CD14-positive monocyte (primary cell): Measurements from ENCODE around the gene EPHA6. TPM values are rescaled to one million over a fixed set of nuclear protein-coding genes. Genes with fewer than 3 reads are reported as not detected.

Experiments used
- DNase-seq, 3 donors: peaks; one replicate each; pipeline ENCODE4 v3.0.0-alpha.2; 2011 to 2022
- H2AFZ ChIP-seq: 2 replicates; pipeline ENCODE4 v1.6.0; 2012; ENCODE audit warnings: mild to moderate bottlenecking, low read depth, low read length, inconsistent platforms; ENCODE audit not compliant: insufficient read depth, poor library complexity, severe bottlenecking
- H3K27ac ChIP-seq, 2 donors: 1 replicate in 1 of 2; 2 replicates in 1 of 2; pipeline ENCODE4 v1.5.1; 2012 to 2013; ENCODE audit warnings: low read length in 2 of 2, control low read depth in 1 of 2, inconsistent platforms in 1 of 2, low read depth in 1 of 2, mild to moderate bottlenecking in 1 of 2
- H3K27me3 ChIP-seq, 2 donors: one replicate each; pipeline versions ENCODE4 v1.6.0 to v1.6.1; 2011 to 2013; ENCODE audit warnings: low read length in 2 of 2; ENCODE audit not compliant: control insufficient read depth in 2 of 2, insufficient read depth in 2 of 2
- H3K36me3 ChIP-seq, 2 donors: replicated peaks in 1 of 2; 1 replicate in 1 of 2; 2 replicates in 1 of 2; pipeline versions ENCODE4 v1.5.1 to v1.6.1; 2012 to 2013; ENCODE audit warnings: low read length in 2 of 2, control low read depth in 1 of 2, inconsistent platforms in 1 of 2, mild to moderate bottlenecking in 1 of 2; ENCODE audit not compliant: insufficient read depth in 2 of 2, control insufficient read depth in 1 of 2
- H3K4me1 ChIP-seq, 2 donors: 1 replicate in 1 of 2; 2 replicates in 1 of 2; pipeline versions ENCODE4 v1.5.1 to v1.6.1; 2012 to 2013; ENCODE audit warnings: low read length in 2 of 2, control low read depth in 1 of 2, inconsistent platforms in 1 of 2, mild to moderate bottlenecking in 1 of 2, moderate library complexity in 1 of 2; ENCODE audit not compliant: insufficient read depth in 2 of 2, control insufficient read depth in 1 of 2
- H3K4me2 ChIP-seq: replicated peaks from 2 replicates; pipeline ENCODE3; 2012; ENCODE audit warnings: low read length, moderate library complexity, mild to moderate bottlenecking; ENCODE audit not compliant: poor library complexity, severe bottlenecking; ENCODE audit errors: extremely low read depth
- H3K4me3 ChIP-seq, 3 experiments: fragments of 200-600 bp in 1 of 3; sonication (generic) in 1 of 3; replicated peaks in 1 of 3; 1 replicate in 2 of 3; 2 replicates in 1 of 3; pipeline ENCODE4 v1.5.1; 2011 to 2013; ENCODE audit warnings: low read length in 3 of 3, mild to moderate bottlenecking in 3 of 3, control low read depth in 2 of 3, low read depth in 2 of 3, inconsistent platforms in 1 of 3, moderate library complexity in 1 of 3
- H3K79me2 ChIP-seq: 2 replicates; pipeline ENCODE4 v1.6.0; 2012; ENCODE audit warnings: mild to moderate bottlenecking, control low read depth, inconsistent platforms, low read length, moderate library complexity; ENCODE audit not compliant: insufficient read depth
- H3K9ac ChIP-seq: 2 replicates; pipeline ENCODE4 v1.6.0; 2017; ENCODE audit warnings: low read length, mild to moderate bottlenecking; ENCODE audit not compliant: insufficient read depth, poor library complexity, severe bottlenecking
- H3K9me3 ChIP-seq, 2 donors: replicated peaks in 1 of 2; 1 replicate in 1 of 2; 2 replicates in 1 of 2; pipeline versions ENCODE4 v1.5.1 to v1.6.1; 2012 to 2013; ENCODE audit warnings: low read length in 2 of 2, control low read depth in 1 of 2; ENCODE audit not compliant: control insufficient read depth in 1 of 2, insufficient read depth in 1 of 2
- H4K20me1 ChIP-seq: 2 replicates; pipeline ENCODE4 v1.6.0; 2012; ENCODE audit warnings: mild to moderate bottlenecking, low read length, control low read depth, moderate library complexity; ENCODE audit not compliant: insufficient read depth
- H3K27ac Mint-ChIP-seq, 7 donors: one replicate each; pipeline ENCODE4 v1.8.0; 2020; ENCODE audit warnings: mild to moderate bottlenecking in 7 of 7, mixed read lengths in 7 of 7, moderate library complexity in 6 of 7, inconsistent platforms in 2 of 7
- H3K27me3 Mint-ChIP-seq, 3 donors: one replicate each; pipeline ENCODE4 v1.8.0; 2021 to 2022; ENCODE audit warnings: low read depth in 3 of 3, mild to moderate bottlenecking in 3 of 3, mixed read lengths in 3 of 3, moderate library complexity in 3 of 3, inconsistent platforms in 1 of 3
- H3K36me3 Mint-ChIP-seq, 2 donors: one replicate each; pipeline ENCODE4 v1.8.0; 2020; ENCODE audit warnings: mixed read lengths in 2 of 2, inconsistent platforms in 1 of 2, mild to moderate bottlenecking in 1 of 2
- H3K4me1 Mint-ChIP-seq: one replicate; pipeline ENCODE4 v1.8.0; 2020; ENCODE audit warnings: mild to moderate bottlenecking, mixed read lengths
- H3K4me3 Mint-ChIP-seq, 2 donors: one replicate each; pipeline ENCODE4 v1.8.0; 2020; ENCODE audit warnings: mild to moderate bottlenecking in 2 of 2, mixed read lengths in 2 of 2, moderate library complexity in 1 of 2
- H3K9me3 Mint-ChIP-seq, 7 donors: one replicate each; pipeline ENCODE4 v1.8.0; 2020 to 2022; ENCODE audit warnings: mixed read lengths in 7 of 7, mild to moderate bottlenecking in 6 of 7, moderate library complexity in 6 of 7, inconsistent platforms in 2 of 7
- WGBS: methylation state at CpG from one replicate; pipeline ENCODE4 v1.1.5; 2013; ENCODE audit warnings: missing lambda C conversion rate; ENCODE audit not compliant: insufficient coverage; 5-methylcytosine and 5-hydroxymethylcytosine counted together
- intact Hi-C, 2 donors: fragments of 100-400 bp; cut with micrococcal nuclease; formaldehyde crosslinking; loops; one replicate each; pipeline versions ENCODE4 v1.15.0 to v1.15.1; 2023
- polyA plus RNA-seq, 3 donors: library from polyadenylated mRNA; depleted of rRNA in 1 of 3; unstranded in 2 of 3; stranded (reverse) in 1 of 3; fragments of 300-500 nt in 2 of 3; fragments of >200 nt in 1 of 3; fragmentation: Illumina TruSeq in 2 of 3; gene quantifications; 1 replicate in 2 of 3; 2 replicates in 1 of 3; pipeline ENCODE4 v1.2.3, GENCODE V29; 2012 to 2021
- TF ChIP-seq, protein P1 (sequence below): fragments of 200-600 bp; IDR thresholded peaks from one replicate; pipeline ENCODE4 v1.8.0; 2022; ENCODE audit warnings: antibody characterized with exemption, mild to moderate bottlenecking

EPHA6 gene
- polyA plus RNA-seq, 3 donors = not detected

DNA sequence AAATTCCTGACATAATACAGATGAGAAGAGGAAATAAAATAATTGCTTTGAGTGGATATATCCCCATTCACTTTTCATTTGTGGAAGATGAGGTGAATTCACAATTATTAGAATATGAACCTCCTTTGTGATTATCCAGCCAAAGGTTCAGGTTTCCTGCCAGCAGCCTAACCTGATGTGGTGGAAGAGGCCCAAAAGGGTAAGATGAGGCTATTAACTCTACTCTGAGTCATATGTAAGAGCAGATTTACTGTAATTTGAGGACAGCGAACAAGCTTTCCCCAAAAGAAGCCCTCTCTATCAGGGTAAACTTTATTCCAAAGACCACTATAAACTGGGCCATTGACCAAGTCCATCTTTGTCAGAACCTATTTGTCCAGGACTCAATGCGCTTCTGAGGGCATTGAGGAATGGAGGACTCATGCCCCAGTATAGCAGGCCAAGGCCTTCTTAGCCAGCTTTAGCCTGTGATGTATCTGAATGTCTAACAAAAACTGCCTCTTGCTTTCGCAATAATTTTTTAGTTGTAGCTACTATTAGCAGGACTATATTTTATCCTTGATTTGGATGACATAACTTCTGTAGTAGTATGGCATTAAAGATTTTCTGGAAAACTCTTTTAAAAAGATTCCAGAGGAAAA, 859.1 kb downstream of the EPHA6 start:
- TF ChIP-seq, protein P1, sequence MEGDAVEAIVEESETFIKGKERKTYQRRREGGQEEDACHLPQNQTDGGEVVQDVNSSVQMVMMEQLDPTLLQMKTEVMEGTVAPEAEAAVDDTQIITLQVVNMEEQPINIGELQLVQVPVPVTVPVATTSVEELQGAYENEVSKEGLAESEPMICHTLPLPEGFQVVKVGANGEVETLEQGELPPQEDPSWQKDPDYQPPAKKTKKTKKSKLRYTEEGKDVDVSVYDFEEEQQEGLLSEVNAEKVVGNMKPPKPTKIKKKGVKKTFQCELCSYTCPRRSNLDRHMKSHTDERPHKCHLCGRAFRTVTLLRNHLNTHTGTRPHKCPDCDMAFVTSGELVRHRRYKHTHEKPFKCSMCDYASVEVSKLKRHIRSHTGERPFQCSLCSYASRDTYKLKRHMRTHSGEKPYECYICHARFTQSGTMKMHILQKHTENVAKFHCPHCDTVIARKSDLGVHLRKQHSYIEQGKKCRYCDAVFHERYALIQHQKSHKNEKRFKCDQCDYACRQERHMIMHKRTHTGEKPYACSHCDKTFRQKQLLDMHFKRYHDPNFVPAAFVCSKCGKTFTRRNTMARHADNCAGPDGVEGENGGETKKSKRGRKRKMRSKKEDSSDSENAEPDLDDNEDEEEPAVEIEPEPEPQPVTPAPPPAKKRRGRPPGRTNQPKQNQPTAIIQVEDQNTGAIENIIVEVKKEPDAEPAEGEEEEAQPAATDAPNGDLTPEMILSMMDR = no peak
- no peak for DNase-seq
- H2AFZ ChIP-seq = no peak overlapping the region
- no peak overlapping the region for H3K27ac ChIP-seq
- intact Hi-C loops = no loop called here
- H3K36me3 ChIP-seq = no peaks in the 10 kb centered on the region
- H4K20me1 ChIP-seq = no peaks in the 10 kb centered on the region
- Mint-ChIP-seq H3K4me3 (no peak overlapping the region), H3K27ac (no peak overlapping the region), H3K27me3 (peaks cover 0 to 4% (median 0%) of the 10 kb centered on the region in 3 donors), H3K36me3 (no peaks in the 10 kb centered on the region), H3K9me3 (peaks cover 0 to 6% (median 0%) of the 10 kb centered on the region in 7 donors), H3K4me1 (no peaks in the 10 kb centered on the region)
- no peak overlapping the region for H3K4me3 ChIP-seq
- H3K27me3 ChIP-seq = no peaks in the 10 kb centered on the region
- H3K4me2 ChIP-seq = no peak overlapping the region
- H3K4me1 ChIP-seq = no peaks in the 10 kb centered on the region
- no CpG with 5 or more reads among the region's 3 CpGs for WGBS
- H3K9me3 ChIP-seq = no peaks in the 10 kb centered on the region
- no peaks in the 10 kb centered on the region for H3K79me2 ChIP-seq
- H3K9ac ChIP-seq = no peak overlapping the region

DNA sequence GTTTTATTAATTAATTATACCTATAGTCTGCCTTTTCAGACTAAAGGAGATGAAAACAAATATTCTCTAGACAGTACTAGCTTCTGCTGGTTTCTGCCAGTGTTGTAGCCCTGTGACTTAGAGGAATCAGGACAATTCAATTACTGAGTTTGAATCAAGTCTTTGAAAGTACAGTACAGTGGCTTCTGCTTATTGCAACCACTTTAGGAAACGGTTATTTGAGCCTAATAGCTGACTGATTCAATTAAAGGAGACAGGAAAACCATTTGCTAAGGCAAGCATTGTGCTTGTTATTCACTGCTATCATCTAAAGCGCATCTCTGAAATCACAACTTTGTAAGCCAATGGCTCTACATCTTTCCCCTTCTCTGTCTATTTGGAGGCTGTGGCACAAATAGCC, 860.1 kb downstream of the EPHA6 start:
- Histone ChIP-seq H3K27me3 (no peaks in the 10 kb centered on the region), H3K4me1 (no peaks in the 10 kb centered on the region), H3K4me2 (no peak overlapping the region), H3K36me3 (no peaks in the 10 kb centered on the region), H4K20me1 (no peaks in the 10 kb centered on the region), H3K9me3 (no peaks in the 10 kb centered on the region), H3K9ac (no peak overlapping the region), H3K27ac (no peak overlapping the region), H3K79me2 (no peaks in the 10 kb centered on the region), H2AFZ (no peak overlapping the region), H3K4me3 (no peak overlapping the region)
- no CpG with 5 or more reads among the region's 2 CpGs for whole genome bisulfite sequencing
- Mint-ChIP-seq H3K4me1 (no peaks in the 10 kb centered on the region), H3K36me3 (no peaks in the 10 kb centered on the region), H3K4me3 (no peak overlapping the region), H3K27ac (no peak overlapping the region), H3K9me3 (peaks cover 0 to 1% (median 0%) of the 10 kb centered on the region in 7 donors), H3K27me3 (peaks cover 0 to 4% (median 0%) of the 10 kb centered on the region in 3 donors)
- TF ChIP-seq, protein P1 = no peak
- intact Hi-C loops = no loop called here
- no peak for DNase-seq
